H9 (cell line): ENCODE results near the gene HYAL3. TPM values are rescaled to one million over a fixed set of nuclear protein-coding genes. Genes with fewer than 3 reads are reported as not detected.

Source experiments
- DNase-seq: peaks from one replicate; pipeline ENCODE4 v3.0.0-alpha.2; 2017
- H2AFZ ChIP-seq: one replicate; pipeline ENCODE4 v1.6.1; 2013; ENCODE audit warnings: mild to moderate bottlenecking, low read length, control low read depth, moderate library complexity
- H2AK5ac ChIP-seq: 2 replicates; pipeline ENCODE4 v1.6.1; 2013; ENCODE audit warnings: low read length, control low read depth, mixed read lengths; ENCODE audit not compliant: insufficient read length
- H2BK120ac ChIP-seq: one replicate; pipeline ENCODE4 v1.6.1; 2013; ENCODE audit warnings: low read depth, mild to moderate bottlenecking, low read length, control low read depth, inconsistent platforms; ENCODE audit not compliant: poor library complexity, severe bottlenecking
- H2BK12ac ChIP-seq: 2 replicates; pipeline ENCODE4 v1.6.1; 2013; ENCODE audit warnings: low read length, control low read depth, mixed read lengths, low read depth; ENCODE audit not compliant: insufficient read length
- H2BK15ac ChIP-seq: 2 replicates; pipeline ENCODE4 v1.6.1; 2013; ENCODE audit warnings: low read depth, low read length, control low read depth
- H2BK20ac ChIP-seq: one replicate; pipeline ENCODE4 v1.6.1; 2013; ENCODE audit warnings: low read depth, mild to moderate bottlenecking, low read length, control low read depth, inconsistent platforms; ENCODE audit not compliant: poor library complexity, severe bottlenecking
- H2BK5ac ChIP-seq: 2 replicates; pipeline ENCODE4 v1.6.1; 2013; ENCODE audit warnings: low read length, control low read depth, mixed read lengths; ENCODE audit not compliant: insufficient read length
- H3K14ac ChIP-seq: 2 replicates; pipeline ENCODE4 v1.6.1; 2013; ENCODE audit warnings: low read length, control low read depth; ENCODE audit not compliant: insufficient read depth
- H3K18ac ChIP-seq: 2 replicates; pipeline ENCODE4 v1.6.1; 2013; ENCODE audit warnings: low read depth, mild to moderate bottlenecking, mixed read lengths, low read length, control low read depth; ENCODE audit not compliant: insufficient read length
- H3K23ac ChIP-seq: 2 replicates; pipeline ENCODE4 v1.6.1; 2013; ENCODE audit warnings: low read length, control low read depth, mixed read lengths, low read depth; ENCODE audit not compliant: insufficient read length
- H3K23me2 ChIP-seq: 2 replicates; pipeline ENCODE4 v1.6.1; 2013; ENCODE audit warnings: low read depth, mild to moderate bottlenecking, mixed read lengths, low read length, control low read depth; ENCODE audit not compliant: insufficient read length, poor library complexity, severe bottlenecking
- H3K27ac ChIP-seq: 2 replicates; pipeline ENCODE4 v1.5.1; 2013; ENCODE audit warnings: low read length, control low read depth, mixed read lengths, low read depth; ENCODE audit not compliant: insufficient read length
- H3K27me3 ChIP-seq: 2 replicates; pipeline ENCODE4 v1.6.1; 2013; ENCODE audit warnings: low read length, control low read depth, inconsistent platforms; ENCODE audit not compliant: insufficient read depth
- H3K4ac ChIP-seq: 2 replicates; pipeline ENCODE4 v1.6.1; 2013; ENCODE audit warnings: low read depth, mild to moderate bottlenecking, control low read depth, inconsistent platforms, low read length, moderate library complexity
- H3K4me1 ChIP-seq: 2 replicates; pipeline ENCODE4 v1.6.1; 2013; ENCODE audit warnings: low read length, control low read depth, inconsistent platforms; ENCODE audit not compliant: insufficient read depth
- H3K4me2 ChIP-seq: 2 replicates; pipeline ENCODE4 v1.6.1; 2013; ENCODE audit warnings: low read length, control low read depth, mixed read lengths; ENCODE audit not compliant: insufficient read length, insufficient read depth
- H3K56ac ChIP-seq: 2 replicates; pipeline ENCODE4 v1.6.1; 2013; ENCODE audit warnings: low read depth, mild to moderate bottlenecking, mixed read lengths, low read length, control low read depth; ENCODE audit not compliant: insufficient read length
- H3K79me1 ChIP-seq: 2 replicates; pipeline ENCODE4 v1.6.1; 2013; ENCODE audit warnings: low read depth, mild to moderate bottlenecking, moderate library complexity, low read length, control low read depth, inconsistent platforms; ENCODE audit not compliant: insufficient read depth, poor library complexity, severe bottlenecking
- H3K79me2 ChIP-seq: 2 replicates; pipeline ENCODE4 v1.6.1; 2013; ENCODE audit warnings: low read length, control low read depth, inconsistent platforms; ENCODE audit not compliant: insufficient read depth
- H3K9ac ChIP-seq: 2 replicates; pipeline ENCODE4 v1.6.1; 2013; ENCODE audit warnings: low read length, control low read depth, mixed read lengths; ENCODE audit not compliant: insufficient read length; ENCODE audit errors: extremely low read depth
- H3K9me3 ChIP-seq: one replicate; pipeline ENCODE4 v1.6.1; 2013; ENCODE audit warnings: low read depth, low read length, inconsistent platforms; ENCODE audit not compliant: control insufficient read depth
- H3T11ph ChIP-seq: one replicate; pipeline ENCODE4 v1.6.1; 2013; ENCODE audit warnings: mild to moderate bottlenecking, low read length, control low read depth, inconsistent platforms
- H4K20me1 ChIP-seq: one replicate; pipeline ENCODE4 v1.6.1; 2013; ENCODE audit not compliant: control insufficient read depth, insufficient read length, insufficient read depth
- H4K5ac ChIP-seq: 2 replicates; pipeline ENCODE4 v1.6.1; 2013; ENCODE audit warnings: low read depth, mild to moderate bottlenecking, mixed read lengths, low read length, control low read depth; ENCODE audit not compliant: insufficient read length
- H4K8ac ChIP-seq: replicated peaks from 2 replicates; pipeline ENCODE4 v1.6.1; 2013; ENCODE audit warnings: low read length, control low read depth, mixed read lengths, low read depth; ENCODE audit not compliant: insufficient read length
- H4K91ac ChIP-seq: 2 replicates; pipeline ENCODE4 v1.6.1; 2013; ENCODE audit warnings: low read depth, mild to moderate bottlenecking, moderate library complexity, mixed read lengths, low read length, control low read depth; ENCODE audit not compliant: insufficient read length
- H3K27ac Mint-ChIP-seq, 3 experiments: 2 replicates in 2 of 3; 3 replicates in 1 of 3; pipeline ENCODE4 v1.8.0; 2020 to 2021; ENCODE audit warnings: mixed read lengths in 3 of 3, mild to moderate bottlenecking in 1 of 3, moderate library complexity in 1 of 3
- H3K27me3 Mint-ChIP-seq: 2 replicates; pipeline ENCODE4 v1.8.0; 2021; ENCODE audit warnings: low read depth, mild to moderate bottlenecking, moderate library complexity, mixed read lengths
- H3K36me3 Mint-ChIP-seq, 3 experiments: 2 replicates in 2 of 3; 3 replicates in 1 of 3; pipeline ENCODE4 v1.8.0; 2020 to 2021; ENCODE audit warnings: low read depth in 3 of 3, mixed read lengths in 3 of 3; ENCODE audit not compliant: insufficient read depth in 1 of 3
- H3K4me1 Mint-ChIP-seq, 2 experiments: 2 replicates each; pipeline ENCODE4 v1.8.0; 2020; ENCODE audit warnings: mixed read lengths in 2 of 2
- H3K4me3 Mint-ChIP-seq, 2 experiments: 2 replicates in 1 of 2; 3 replicates in 1 of 2; pipeline ENCODE4 v1.8.0; 2020 to 2021; ENCODE audit warnings: mild to moderate bottlenecking in 2 of 2, mixed read lengths in 2 of 2, moderate library complexity in 1 of 2
- H3K9me3 Mint-ChIP-seq, 2 experiments: 2 replicates in 1 of 2; 3 replicates in 1 of 2; pipeline ENCODE4 v1.8.0; 2020; ENCODE audit warnings: mild to moderate bottlenecking in 2 of 2, mixed read lengths in 2 of 2, moderate library complexity in 1 of 2
- CTCF ChIP-seq: fragments of 200-600 bp; sonication (generic); conservative IDR thresholded peaks from 3 replicates; pipeline ENCODE4 v1.8.0; 2021; ENCODE audit warnings: antibody characterized with exemption, mild to moderate bottlenecking
- WGBS: extraction: QIAGEN DNeasy Blood & Tissue Kit; methylation state at CpG from one replicate; pipeline ENCODE4 v1.1.7; 2013; ENCODE audit warnings: missing lambda C conversion rate, low lambda C conversion rate, mixed read lengths; ENCODE audit not compliant: insufficient read length; ENCODE audit errors: extremely low coverage; 5-methylcytosine and 5-hydroxymethylcytosine counted together
- total RNA-seq: library from RNA; stranded (reverse); gene quantifications from 2 replicates; pipeline ENCODE4 v1.2.1, GENCODE V29; 2021

Gene HYAL3
- total RNA-seq, 1 experiment from 2014 or later: 3.1 TPM

GRCh38 chr3:50269977-50270413 lies 29.2 kb downstream of the HYAL3 start:
- no peak overlapping the region for H2BK120ac ChIP-seq
- no peak overlapping the region for H3K18ac ChIP-seq
- no peak overlapping the region for H2BK12ac ChIP-seq
- H3K9me3 ChIP-seq: no peaks in the 10 kb centered on the region
- no peak overlapping the region for H3K4me2 ChIP-seq
- no peak overlapping the region; a peak in 1 of 5 replicates for H3K4me3 Mint-ChIP-seq
- H3K79me1 ChIP-seq: no peaks in the 10 kb centered on the region
- H3K9ac ChIP-seq: no peak overlapping the region
- peaks cover 25% of the 10 kb centered on the region for H3K27me3 Mint-ChIP-seq
- no peak for DNase-seq
- no peak overlapping the region for H3K27ac ChIP-seq
- H3K27me3 ChIP-seq: peaks cover 16% of the 10 kb centered on the region; the same call in 1 of the 2 replicates
- H2BK5ac ChIP-seq: no peak overlapping the region
- no peak for TF ChIP-seq CTCF
- no peak overlapping the region for H3K23ac ChIP-seq
- no peak overlapping the region for H2AK5ac ChIP-seq
- H3K9me3 Mint-ChIP-seq: no peaks in the 10 kb centered on the region; a peak in 1 of 5 replicates
- no CpG with 5 or more reads among the region's 8 CpGs for WGBS
- H2AFZ ChIP-seq: no peak overlapping the region
- H3K4me1 Mint-ChIP-seq: peaks cover 46 to 65% of the 10 kb centered on the region in 2 experiments
- no peaks in the 10 kb centered on the region; a peak in 1 of 7 replicates for H3K36me3 Mint-ChIP-seq
- H4K5ac ChIP-seq: no peak overlapping the region
- H3K27ac Mint-ChIP-seq: peak overlapping the region in 1 of 3 experiments; percentile 87; a peak in 1 of 7 replicates
- no peaks in the 10 kb centered on the region for H4K20me1 ChIP-seq
- no peak overlapping the region for H4K91ac ChIP-seq
- H4K8ac ChIP-seq: no peak overlapping the region
- peaks cover 4% of the 10 kb centered on the region for H3K23me2 ChIP-seq
- no peak overlapping the region for H2BK15ac ChIP-seq
- peaks cover 2% of the 10 kb centered on the region; the same call in 1 of the 2 replicates for H3K4me1 ChIP-seq
- no peak overlapping the region for H3T11ph ChIP-seq
- H3K14ac ChIP-seq: no peak overlapping the region
- H3K4ac ChIP-seq: no peak overlapping the region
- H3K56ac ChIP-seq: no peak overlapping the region
- H3K79me2 ChIP-seq: no peaks in the 10 kb centered on the region
- no peak overlapping the region for H2BK20ac ChIP-seq
